Tibial nerve (tissue), 4 donors: ENCODE measurements around the gene ATP1B1.

ENCODE experiments used
- EP300 ChIP-seq, 2 donors: sonication (generic); formaldehyde crosslinking; IDR thresholded peaks; one replicate each; pipeline ENCODE4 v1.6.1; 2017; ENCODE audit warnings: antibody characterized with exemption in 2 of 2, mild to moderate bottlenecking in 1 of 2
- POLR2A ChIP-seq, 2 donors: fragments of 450-650 bp; IDR thresholded peaks; one replicate each; pipeline ENCODE4 v1.6.1; 2017; ENCODE audit warnings: antibody characterized with exemption in 2 of 2, mild to moderate bottlenecking in 2 of 2, moderate library complexity in 2 of 2
- TF ChIP-seq, protein P1 (sequence below), 5 experiments: fragments of 200-600 bp in 3 of 5; fragments of 450-650 bp in 2 of 5; sonication (generic) in 3 of 5; IDR thresholded peaks; one replicate each; pipeline ENCODE4 v1.5.1; 2016 to 2019; ENCODE audit warnings: antibody characterized with exemption in 5 of 5, mild to moderate bottlenecking in 3 of 5, moderate library complexity in 2 of 5

DNA sequence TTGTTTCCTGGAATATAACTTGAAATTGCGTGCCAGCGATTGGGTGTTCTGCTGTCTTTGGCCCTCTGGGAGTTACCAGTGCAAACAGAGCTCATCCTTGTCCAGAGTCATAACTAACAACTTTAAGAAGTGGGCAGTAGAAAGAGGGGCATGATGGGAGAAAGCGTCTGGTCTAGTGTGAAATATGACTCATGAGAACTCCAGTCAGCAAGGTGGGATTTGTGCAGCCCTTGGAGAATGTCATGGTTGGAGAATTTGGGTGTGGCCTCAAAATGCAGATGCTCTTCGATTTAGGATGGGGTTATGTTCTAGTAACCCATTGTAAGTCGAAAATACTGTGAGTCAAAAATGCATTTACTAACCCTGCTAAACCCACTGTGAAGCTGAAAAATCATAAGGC lies 12.9 kb downstream of the ATP1B1 start:
- TF ChIP-seq, protein P1, sequence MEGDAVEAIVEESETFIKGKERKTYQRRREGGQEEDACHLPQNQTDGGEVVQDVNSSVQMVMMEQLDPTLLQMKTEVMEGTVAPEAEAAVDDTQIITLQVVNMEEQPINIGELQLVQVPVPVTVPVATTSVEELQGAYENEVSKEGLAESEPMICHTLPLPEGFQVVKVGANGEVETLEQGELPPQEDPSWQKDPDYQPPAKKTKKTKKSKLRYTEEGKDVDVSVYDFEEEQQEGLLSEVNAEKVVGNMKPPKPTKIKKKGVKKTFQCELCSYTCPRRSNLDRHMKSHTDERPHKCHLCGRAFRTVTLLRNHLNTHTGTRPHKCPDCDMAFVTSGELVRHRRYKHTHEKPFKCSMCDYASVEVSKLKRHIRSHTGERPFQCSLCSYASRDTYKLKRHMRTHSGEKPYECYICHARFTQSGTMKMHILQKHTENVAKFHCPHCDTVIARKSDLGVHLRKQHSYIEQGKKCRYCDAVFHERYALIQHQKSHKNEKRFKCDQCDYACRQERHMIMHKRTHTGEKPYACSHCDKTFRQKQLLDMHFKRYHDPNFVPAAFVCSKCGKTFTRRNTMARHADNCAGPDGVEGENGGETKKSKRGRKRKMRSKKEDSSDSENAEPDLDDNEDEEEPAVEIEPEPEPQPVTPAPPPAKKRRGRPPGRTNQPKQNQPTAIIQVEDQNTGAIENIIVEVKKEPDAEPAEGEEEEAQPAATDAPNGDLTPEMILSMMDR (IDR thresholded peaks at IDR 0.05): no peak
- TF ChIP-seq POLR2A (IDR thresholded peaks at IDR 0.05) (no peak), EP300 (IDR thresholded peaks at IDR 0.05) (no peak)
